ENCODE results near the gene ATF1.

Gene ATF1

DNA sequence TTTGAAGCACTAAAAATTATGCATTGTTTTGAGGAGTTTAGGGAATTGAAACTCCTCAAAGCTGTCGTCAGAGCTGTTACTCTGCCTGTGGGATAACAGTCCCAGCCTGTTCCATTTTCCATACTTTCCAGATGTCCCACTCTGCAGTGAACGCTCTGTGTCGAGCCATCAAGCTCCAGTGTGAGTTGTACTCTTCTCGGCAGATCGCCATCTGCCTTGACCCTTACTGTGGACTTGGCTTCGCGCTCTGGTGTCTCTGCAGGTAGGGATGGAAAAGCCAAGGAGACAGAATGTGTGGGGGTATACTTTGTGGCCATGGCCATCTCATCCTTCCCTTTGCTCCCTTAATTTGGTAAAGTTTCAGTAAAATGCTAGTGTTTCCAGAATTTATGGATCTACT is 35.5 kb upstream of the ATF1 start:
- H3K23ac ChIP-seq (ENCODE audit: low read length in 2 of 2) = no peak overlapping the region
- no peak overlapping the region for H2BK15ac ChIP-seq (ENCODE audit: low read depth, poor library complexity, severe bottlenecking)
- no peak overlapping the region for H3K27ac ChIP-seq (ENCODE audit: low read length, poor library complexity, severe bottlenecking)
- no peak overlapping the region for H2AK5ac ChIP-seq (ENCODE audit: low read length, severe bottlenecking)
- H2BK5ac ChIP-seq (ENCODE audit: low read depth, low read length, poor library complexity, severe bottlenecking) = no peak overlapping the region
- H3K9me3 ChIP-seq (ENCODE audit: control insufficient read depth, low read length) = no peaks in the 10 kb centered on the region
- no peak overlapping the region for H2AFZ ChIP-seq (ENCODE audit: low read depth, low read length)
- no peak overlapping the region for H2BK12ac ChIP-seq (ENCODE audit: low read length in 2 of 2)
- no peak overlapping the region for H3K4ac ChIP-seq (ENCODE audit: low read depth in 1 of 2, low read length in 2 of 2)
- no peak overlapping the region for H3K14ac ChIP-seq (ENCODE audit: low read length in 2 of 2)
- no peak overlapping the region for H4K91ac ChIP-seq (ENCODE audit: low read length)
- no peak overlapping the region for H3K4me3 ChIP-seq (ENCODE audit: insufficient read depth in 1 of 2, low read depth in 1 of 2, low read length in 2 of 2)
- H3K9ac ChIP-seq (ENCODE audit: low read length) = no peak overlapping the region
- H3K4me1 ChIP-seq (ENCODE audit: control insufficient read depth, insufficient read depth, low read depth, low read length) = no peaks in the 10 kb centered on the region
- H4K8ac ChIP-seq (ENCODE audit: low read length) = no peak overlapping the region
- H3K4me2 ChIP-seq (ENCODE audit: low read length, poor library complexity, severe bottlenecking) = no peak overlapping the region
- no peak overlapping the region for H3K18ac ChIP-seq (ENCODE audit: low read depth in 1 of 2, low read length in 2 of 2)
- H3K36me3 ChIP-seq (ENCODE audit: control insufficient read depth in 1 of 2, insufficient read depth in 2 of 2, low read depth in 1 of 2, low read length in 2 of 2) = peaks cover 48 to 82% of the 10 kb centered on the region in 2 experiments
- DNase-seq = no peak
- no peaks in the 10 kb centered on the region for H3K27me3 ChIP-seq (ENCODE audit: control insufficient read depth in 1 of 2, insufficient read depth in 1 of 2, low read length in 2 of 2)
- no peak overlapping the region for H2BK120ac ChIP-seq (ENCODE audit: low read depth, low read length)
- 96% methylated on average over 7 of the region's 7 CpGs for WGBS
- peaks cover 2% of the 10 kb centered on the region for H3K79me1 ChIP-seq (replicated peaks; ENCODE audit: low read length, poor library complexity, severe bottlenecking)

DNA sequence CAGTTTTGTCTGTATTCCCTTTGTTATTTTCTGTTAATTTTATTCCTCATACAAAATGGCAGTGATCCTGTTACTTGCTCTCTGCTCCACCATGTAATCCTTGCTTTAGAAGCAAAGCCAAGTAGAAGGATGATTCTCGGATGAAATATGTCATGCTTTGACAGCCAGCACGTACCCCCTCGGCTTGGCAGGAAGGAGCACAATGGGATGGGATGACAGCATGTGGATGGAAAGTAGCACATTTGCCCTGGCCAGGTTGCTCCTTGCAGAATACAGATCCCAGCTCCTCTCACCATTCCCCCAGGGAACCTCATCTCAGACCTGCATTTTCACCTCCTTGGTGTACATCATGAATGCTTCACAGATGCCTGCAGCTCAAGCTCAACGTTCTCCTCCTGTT is 35.1 kb upstream of the ATF1 start:
- no peak overlapping the region for H2BK120ac ChIP-seq (ENCODE audit: low read depth, low read length)
- DNase-seq = no peak
- H3K36me3 ChIP-seq (ENCODE audit: control insufficient read depth in 1 of 2, insufficient read depth in 2 of 2, low read depth in 1 of 2, low read length in 2 of 2) = peaks cover 49 to 82% of the 10 kb centered on the region in 2 experiments
- whole genome bisulfite sequencing = 96% methylated on average over 4 of the region's 4 CpGs
- no peak overlapping the region for H3K14ac ChIP-seq (ENCODE audit: low read length in 2 of 2)
- H3K79me1 ChIP-seq (replicated peaks; ENCODE audit: low read length, poor library complexity, severe bottlenecking) = peaks cover 2% of the 10 kb centered on the region
- no peaks in the 10 kb centered on the region for H3K4me1 ChIP-seq (ENCODE audit: control insufficient read depth, insufficient read depth, low read depth, low read length)
- H2BK12ac ChIP-seq (ENCODE audit: low read length in 2 of 2) = no peak overlapping the region
- no peak overlapping the region for H3K27ac ChIP-seq (ENCODE audit: low read length, poor library complexity, severe bottlenecking)
- no peak overlapping the region for H3K4me2 ChIP-seq (ENCODE audit: low read length, poor library complexity, severe bottlenecking)
- no peak overlapping the region for H3K4me3 ChIP-seq (ENCODE audit: insufficient read depth in 1 of 2, low read depth in 1 of 2, low read length in 2 of 2)
- no peak overlapping the region for H2AFZ ChIP-seq (ENCODE audit: low read depth, low read length)
- no peak overlapping the region for H2BK5ac ChIP-seq (ENCODE audit: low read depth, low read length, poor library complexity, severe bottlenecking)
- no peak overlapping the region for H3K9ac ChIP-seq (ENCODE audit: low read length)
- no peak overlapping the region for H4K91ac ChIP-seq (ENCODE audit: low read length)
- no peak overlapping the region for H2AK5ac ChIP-seq (ENCODE audit: low read length, severe bottlenecking)
- no peak overlapping the region for H2BK15ac ChIP-seq (ENCODE audit: low read depth, poor library complexity, severe bottlenecking)
- H3K23ac ChIP-seq (ENCODE audit: low read length in 2 of 2) = no peak overlapping the region
- H3K9me3 ChIP-seq (ENCODE audit: control insufficient read depth, low read length) = no peaks in the 10 kb centered on the region
- no peak overlapping the region for H3K18ac ChIP-seq (ENCODE audit: low read depth in 1 of 2, low read length in 2 of 2)
- H4K8ac ChIP-seq (ENCODE audit: low read length) = no peak overlapping the region
- no peaks in the 10 kb centered on the region for H3K27me3 ChIP-seq (ENCODE audit: control insufficient read depth in 1 of 2, insufficient read depth in 1 of 2, low read length in 2 of 2)
- no peak overlapping the region for H3K4ac ChIP-seq (ENCODE audit: low read depth in 1 of 2, low read length in 2 of 2)

DNA sequence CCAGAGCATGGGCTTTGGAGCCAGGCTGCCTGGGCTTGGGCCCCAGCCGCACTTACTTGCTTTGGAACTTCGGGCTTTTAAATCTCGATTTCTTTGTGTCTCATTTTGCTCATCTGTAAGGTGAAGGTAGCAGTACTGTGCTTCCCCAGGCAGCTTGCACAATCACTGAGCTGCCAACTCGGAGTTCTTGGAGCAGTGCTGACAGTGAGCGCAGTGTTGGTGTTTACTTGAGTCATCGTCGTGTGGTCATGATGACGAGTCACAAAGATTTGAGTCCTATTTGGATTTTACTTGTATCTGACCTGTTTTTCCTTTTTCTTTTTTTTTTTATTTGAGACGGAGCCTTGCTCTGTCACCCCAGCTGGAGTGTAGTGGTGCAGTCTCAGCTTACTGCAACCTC is 31.3 kb upstream of the ATF1 start:
- H3K36me3 ChIP-seq (ENCODE audit: control insufficient read depth in 1 of 2, insufficient read depth in 2 of 2, low read depth in 1 of 2, low read length in 2 of 2) = peaks cover 45 to 73% of the 10 kb centered on the region in 2 experiments
- no peak overlapping the region for H3K4ac ChIP-seq (ENCODE audit: low read depth in 1 of 2, low read length in 2 of 2)
- H3K14ac ChIP-seq (ENCODE audit: low read length in 2 of 2) = no peak overlapping the region
- no peak overlapping the region for H3K18ac ChIP-seq (ENCODE audit: low read depth in 1 of 2, low read length in 2 of 2)
- H2BK12ac ChIP-seq (ENCODE audit: low read length in 2 of 2) = no peak overlapping the region
- H3K4me1 ChIP-seq (ENCODE audit: control insufficient read depth, insufficient read depth, low read depth, low read length) = no peaks in the 10 kb centered on the region
- H4K91ac ChIP-seq (ENCODE audit: low read length) = no peak overlapping the region
- no peaks in the 10 kb centered on the region for H3K27me3 ChIP-seq (ENCODE audit: control insufficient read depth in 1 of 2, insufficient read depth in 1 of 2, low read length in 2 of 2)
- no peak overlapping the region for H3K9ac ChIP-seq (ENCODE audit: low read length)
- no peak overlapping the region for H3K23ac ChIP-seq (ENCODE audit: low read length in 2 of 2)
- no peak overlapping the region for H2AK5ac ChIP-seq (ENCODE audit: low read length, severe bottlenecking)
- H2AFZ ChIP-seq (ENCODE audit: low read depth, low read length) = no peak overlapping the region
- no peak overlapping the region for H2BK120ac ChIP-seq (ENCODE audit: low read depth, low read length)
- H3K79me1 ChIP-seq (replicated peaks; ENCODE audit: low read length, poor library complexity, severe bottlenecking) = no peaks in the 10 kb centered on the region
- no peak overlapping the region for H3K4me2 ChIP-seq (ENCODE audit: low read length, poor library complexity, severe bottlenecking)
- no peak overlapping the region for H2BK5ac ChIP-seq (ENCODE audit: low read depth, low read length, poor library complexity, severe bottlenecking)
- H3K27ac ChIP-seq (ENCODE audit: low read length, poor library complexity, severe bottlenecking) = no peak overlapping the region
- no peak overlapping the region for H4K8ac ChIP-seq (ENCODE audit: low read length)
- no peaks in the 10 kb centered on the region for H3K9me3 ChIP-seq (ENCODE audit: control insufficient read depth, low read length)
- WGBS = 58% methylated on average over 5 of the region's 9 CpGs
- H3K4me3 ChIP-seq (ENCODE audit: insufficient read depth in 1 of 2, low read depth in 1 of 2, low read length in 2 of 2) = no peak overlapping the region
- peak; percentile 93 for DNase-seq
- no peak overlapping the region for H2BK15ac ChIP-seq (ENCODE audit: low read depth, poor library complexity, severe bottlenecking)

DNA sequence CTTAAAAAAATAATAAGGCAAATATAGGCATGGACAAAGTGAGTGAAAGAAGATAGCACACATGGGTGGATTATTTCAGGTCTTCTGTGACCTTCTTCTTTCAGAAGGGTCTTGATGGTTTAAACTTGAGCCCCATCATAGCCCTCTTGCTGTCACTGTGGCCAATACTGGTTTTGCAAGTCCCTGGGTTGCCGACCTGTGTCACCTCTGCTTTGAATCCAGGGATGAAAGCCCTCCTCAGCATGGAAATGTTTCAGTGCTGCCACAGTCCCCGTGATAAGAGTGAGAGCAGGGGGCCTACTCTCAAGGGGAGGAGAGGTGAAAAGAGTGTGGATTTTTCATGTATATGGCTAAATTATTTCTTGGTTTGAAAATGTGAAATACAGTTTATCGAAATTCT is 30.2 kb upstream of the ATF1 start:
- H3K18ac ChIP-seq (ENCODE audit: low read depth in 1 of 2, low read length in 2 of 2) = no peak overlapping the region
- H2AFZ ChIP-seq (ENCODE audit: low read depth, low read length) = no peak overlapping the region
- H2BK5ac ChIP-seq (ENCODE audit: low read depth, low read length, poor library complexity, severe bottlenecking) = no peak overlapping the region
- no peak overlapping the region for H4K8ac ChIP-seq (ENCODE audit: low read length)
- H2BK12ac ChIP-seq (ENCODE audit: low read length in 2 of 2) = no peak overlapping the region
- H3K9ac ChIP-seq (ENCODE audit: low read length) = no peak overlapping the region
- no peak overlapping the region for H3K4me2 ChIP-seq (ENCODE audit: low read length, poor library complexity, severe bottlenecking)
- no peaks in the 10 kb centered on the region for H3K79me1 ChIP-seq (replicated peaks; ENCODE audit: low read length, poor library complexity, severe bottlenecking)
- H3K4ac ChIP-seq (ENCODE audit: low read depth in 1 of 2, low read length in 2 of 2) = no peak overlapping the region
- peaks cover 48 to 69% of the 10 kb centered on the region in 2 experiments for H3K36me3 ChIP-seq (ENCODE audit: control insufficient read depth in 1 of 2, insufficient read depth in 2 of 2, low read depth in 1 of 2, low read length in 2 of 2)
- H3K27ac ChIP-seq (ENCODE audit: low read length, poor library complexity, severe bottlenecking) = no peak overlapping the region
- no peak overlapping the region for H2AK5ac ChIP-seq (ENCODE audit: low read length, severe bottlenecking)
- H3K9me3 ChIP-seq (ENCODE audit: control insufficient read depth, low read length) = no peaks in the 10 kb centered on the region
- H3K4me1 ChIP-seq (ENCODE audit: control insufficient read depth, insufficient read depth, low read depth, low read length) = no peaks in the 10 kb centered on the region
- H4K91ac ChIP-seq (ENCODE audit: low read length) = no peak overlapping the region
- no peak overlapping the region for H3K14ac ChIP-seq (ENCODE audit: low read length in 2 of 2)
- no peak overlapping the region for H3K4me3 ChIP-seq (ENCODE audit: insufficient read depth in 1 of 2, low read depth in 1 of 2, low read length in 2 of 2)
- no peak overlapping the region for H2BK120ac ChIP-seq (ENCODE audit: low read depth, low read length)
- no peak for DNase-seq
- no peaks in the 10 kb centered on the region for H3K27me3 ChIP-seq (ENCODE audit: control insufficient read depth in 1 of 2, insufficient read depth in 1 of 2, low read length in 2 of 2)
- no peak overlapping the region for H3K23ac ChIP-seq (ENCODE audit: low read length in 2 of 2)
- H2BK15ac ChIP-seq (ENCODE audit: low read depth, poor library complexity, severe bottlenecking) = no peak overlapping the region
- WGBS = 88% methylated on average over 3 of the region's 3 CpGs
